CD4-positive, alpha-beta T cell treated with Interleukin-6 for 4 hours (primary cell): ENCODE data around the gene MET.
"Not testable (repeated sequence)": the region's sequence is repeated elsewhere in the genome, so short reads cannot be mapped to it uniquely, and the experiment has no call there.

Experiments used
- DNase-seq: peaks from one replicate; pipeline ENCODE4 v3.0.0-alpha.2; 2020; ENCODE audit warnings: mixed read lengths

Gene MET

DNA sequence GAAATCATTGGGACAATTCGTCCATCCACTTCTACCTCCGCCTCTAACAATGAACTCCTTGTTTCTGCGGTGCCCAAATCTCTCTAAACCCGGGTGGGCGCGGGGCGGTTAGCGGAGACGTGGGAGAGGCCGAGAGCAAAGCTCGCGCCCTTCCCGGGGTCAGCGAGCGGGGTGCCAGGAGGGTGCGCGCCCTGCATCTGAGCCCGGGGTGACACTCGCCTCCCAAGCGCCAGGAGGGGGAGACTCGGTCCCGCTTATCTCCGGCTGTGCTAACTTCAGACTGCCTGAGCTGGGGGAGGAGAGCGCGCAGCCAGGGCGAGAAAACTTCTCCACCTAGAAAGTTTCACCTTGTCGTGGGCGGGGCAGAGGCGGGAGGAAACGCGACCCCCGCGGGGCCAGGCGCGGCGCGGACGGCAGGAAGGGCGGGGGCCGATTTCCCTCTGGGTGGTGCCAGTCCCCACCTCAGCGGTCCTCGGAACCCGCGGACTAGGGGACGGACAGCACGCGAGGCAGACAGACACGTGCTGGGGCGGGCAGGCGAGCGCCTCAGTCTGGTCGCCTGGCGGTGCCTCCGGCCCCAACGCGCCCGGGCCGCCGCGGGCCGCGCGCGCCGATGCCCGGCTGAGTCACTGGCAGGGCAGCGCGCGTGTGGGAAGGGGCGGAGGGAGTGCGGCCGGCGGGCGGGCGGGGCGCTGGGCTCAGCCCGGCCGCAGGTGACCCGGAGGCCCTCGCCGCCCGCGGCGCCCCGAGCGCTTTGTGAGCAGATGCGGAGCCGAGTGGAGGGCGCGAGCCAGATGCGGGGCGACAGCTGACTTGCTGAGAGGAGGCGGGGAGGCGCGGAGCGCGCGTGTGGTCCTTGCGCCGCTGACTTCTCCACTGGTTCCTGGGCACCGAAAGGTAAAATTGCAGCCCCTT is at the start of gene MET:
TSS of gene MET (plus strand) at position 516 of the 915 bp plus-strand sequence. CDS start 26,889 bp downstream, outside the sequence.
- no peak for DNase-seq

DNA sequence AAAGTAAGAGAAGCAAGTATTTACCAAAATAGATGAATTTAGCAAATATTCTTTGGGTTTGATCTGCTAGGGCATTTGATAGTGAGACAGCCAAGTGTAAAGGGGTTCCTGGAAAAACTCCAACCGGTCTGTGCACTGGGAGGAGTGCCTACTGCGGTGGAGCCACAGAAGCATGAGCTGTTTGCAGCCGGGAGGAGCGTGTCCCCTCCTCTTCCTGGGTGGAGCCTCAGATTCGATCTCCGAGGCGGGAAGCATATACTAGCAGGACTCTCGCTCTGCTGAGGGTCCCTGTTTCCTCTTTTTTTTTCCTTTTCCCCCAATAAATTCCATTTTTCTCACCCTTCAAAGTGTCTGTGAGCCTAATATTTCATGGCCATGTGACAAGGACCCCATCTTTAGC is 45.1 kb upstream of the MET start:
- no peak for DNase-seq

DNA sequence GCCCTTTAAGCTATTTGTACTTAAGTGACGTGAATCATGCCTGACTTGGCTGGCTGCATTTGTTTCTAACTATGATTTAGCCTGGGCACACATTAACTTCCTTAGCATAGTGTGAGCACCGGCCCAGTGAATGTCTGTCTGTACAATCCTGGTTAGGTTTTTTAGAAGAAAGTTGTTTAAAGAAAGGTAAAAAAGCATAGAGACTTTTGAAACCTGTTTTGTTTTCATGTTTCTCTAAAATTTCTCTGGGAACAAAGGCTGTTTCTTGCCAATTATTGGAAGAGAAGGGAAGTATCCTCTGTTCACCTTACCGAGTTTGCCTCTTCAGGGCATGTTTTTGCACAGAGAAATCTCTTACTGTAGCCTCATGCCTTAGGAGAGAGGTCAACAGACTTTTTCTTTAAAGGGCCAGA is 42.9 kb upstream of the MET start:
- no peak for DNase-seq

DNA sequence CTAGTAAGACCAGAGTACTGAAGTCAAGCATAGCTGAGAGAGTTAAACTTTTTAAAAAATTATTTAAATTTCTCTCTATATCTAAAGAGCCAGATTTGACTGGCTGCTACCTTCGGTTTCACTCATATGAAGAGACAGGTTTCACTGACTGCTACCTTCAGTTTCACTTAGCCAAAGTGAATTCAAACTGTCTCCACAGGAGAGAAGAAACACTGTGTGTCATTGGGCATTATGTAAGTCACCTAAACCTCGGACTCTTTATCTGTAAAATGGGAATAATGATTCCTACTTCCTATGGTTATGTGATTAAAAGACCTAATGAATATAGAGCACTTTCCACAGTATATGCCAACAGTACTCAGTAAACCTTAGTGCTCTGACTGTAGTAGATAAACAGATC is 41.6 kb upstream of the MET start:
- DNase-seq, result no peak

DNA sequence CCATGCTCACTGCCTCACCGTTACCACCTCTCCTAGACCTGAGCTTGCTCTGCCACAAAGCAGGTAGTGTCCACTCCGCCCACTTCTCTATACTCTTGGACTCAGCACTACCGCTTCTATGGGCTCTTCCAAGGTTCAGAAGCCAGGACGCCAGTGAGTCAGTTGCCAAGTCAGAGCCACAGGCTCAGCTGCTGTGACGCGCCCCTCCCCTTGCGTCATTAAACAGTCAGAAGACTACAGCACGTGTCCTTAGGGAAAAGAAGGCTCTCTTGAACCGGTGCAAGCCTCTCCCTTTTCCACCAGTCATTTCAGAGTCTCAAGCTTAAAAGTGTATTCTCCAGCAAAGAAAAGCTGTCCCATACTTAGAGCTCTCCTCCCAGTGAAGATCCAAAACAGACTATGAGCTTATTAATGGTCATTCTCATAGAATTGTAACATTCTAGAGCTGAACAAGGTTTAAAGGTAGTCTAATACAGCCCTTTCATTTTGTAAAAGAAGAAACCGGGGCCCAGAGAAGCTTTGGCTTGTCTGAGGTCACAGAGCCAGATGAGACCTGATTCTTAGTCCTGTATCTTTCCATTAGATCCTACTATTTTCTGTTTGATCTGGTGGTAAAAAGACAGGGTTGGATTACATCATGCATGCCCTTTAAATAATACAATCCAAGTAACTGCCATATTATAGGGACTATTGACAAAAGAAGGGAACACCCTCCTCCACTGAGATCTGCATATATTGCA is 40.9 kb upstream of the MET start:
- DNase-seq, result no peak

DNA sequence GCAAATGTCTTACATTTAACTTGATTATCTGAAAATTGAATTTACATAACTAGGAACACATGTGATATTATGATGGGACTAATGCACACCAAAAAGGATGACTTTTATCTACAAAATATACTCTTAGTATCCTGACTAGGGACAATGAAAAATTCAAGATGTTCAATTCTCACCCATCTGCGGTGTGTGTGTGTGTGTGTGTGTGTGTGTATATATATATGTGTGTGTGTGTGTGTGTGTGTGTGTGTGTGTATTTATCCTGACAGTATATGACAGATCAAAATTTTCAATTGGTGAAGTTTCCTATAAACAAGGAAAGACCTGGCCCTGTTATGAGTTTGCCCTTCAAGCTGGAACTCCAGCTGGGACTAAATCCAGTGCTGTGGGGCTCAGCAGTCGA is 40.3 kb upstream of the MET start:
- no peak for DNase-seq

DNA sequence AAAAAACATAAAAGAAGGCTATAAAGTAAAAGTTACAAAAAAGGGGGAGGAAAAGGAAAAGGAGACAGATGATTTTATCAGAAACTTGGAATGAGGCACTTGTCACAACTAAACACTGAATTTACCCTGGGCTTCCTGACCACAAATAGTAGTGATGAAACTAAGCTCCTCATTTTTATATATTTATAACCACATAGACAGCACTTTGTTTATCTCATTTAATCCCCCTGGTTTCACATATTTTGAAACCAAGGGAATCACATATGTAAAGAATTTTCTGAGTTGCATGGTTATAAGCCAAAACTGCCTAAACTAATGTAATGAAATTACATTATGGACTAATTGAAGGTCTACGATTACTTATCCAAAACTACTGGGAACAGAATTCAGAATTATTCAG is 39.6 kb upstream of the MET start:
- no peak for DNase-seq

DNA sequence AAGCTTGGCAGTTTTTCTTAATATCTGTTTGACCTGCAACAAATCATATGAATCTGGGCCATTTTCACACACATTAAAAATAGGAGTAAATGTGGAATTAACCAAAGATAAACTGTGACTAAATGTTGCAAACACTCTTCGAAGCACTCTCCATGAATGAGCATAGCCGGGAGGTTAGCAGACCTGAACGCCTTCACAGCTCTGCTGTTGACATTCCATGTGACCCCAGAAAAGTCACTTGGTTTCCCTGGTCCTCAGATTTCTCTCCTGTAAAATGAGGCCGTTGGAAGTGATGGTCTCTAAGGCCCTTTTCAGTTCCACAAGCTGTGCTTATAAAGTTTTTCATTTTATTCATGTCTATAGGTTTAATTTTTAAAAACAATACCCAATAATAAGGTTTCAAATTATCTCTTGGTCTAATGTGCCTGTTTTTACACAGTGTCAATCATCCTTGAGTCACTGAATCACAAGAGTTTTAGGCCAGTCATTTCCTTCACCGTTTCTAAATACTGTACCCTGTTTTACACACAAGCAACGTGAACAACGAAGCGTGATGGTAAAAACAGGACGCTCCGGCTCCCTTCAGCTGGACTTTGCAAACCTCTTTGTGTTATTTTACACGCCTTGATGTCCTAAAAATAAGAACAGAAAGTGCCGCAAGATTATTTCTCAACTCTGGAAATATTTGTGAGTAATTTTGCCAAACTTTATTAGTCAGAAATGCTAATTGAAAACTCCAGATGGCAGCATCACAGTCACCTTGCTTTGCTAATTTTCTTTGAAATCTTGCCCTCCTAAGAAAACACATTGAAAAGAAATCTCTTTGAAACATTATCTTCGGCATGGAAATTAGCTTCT is 38.6 kb upstream of the MET start:
- DNase-seq, result no peak

DNA sequence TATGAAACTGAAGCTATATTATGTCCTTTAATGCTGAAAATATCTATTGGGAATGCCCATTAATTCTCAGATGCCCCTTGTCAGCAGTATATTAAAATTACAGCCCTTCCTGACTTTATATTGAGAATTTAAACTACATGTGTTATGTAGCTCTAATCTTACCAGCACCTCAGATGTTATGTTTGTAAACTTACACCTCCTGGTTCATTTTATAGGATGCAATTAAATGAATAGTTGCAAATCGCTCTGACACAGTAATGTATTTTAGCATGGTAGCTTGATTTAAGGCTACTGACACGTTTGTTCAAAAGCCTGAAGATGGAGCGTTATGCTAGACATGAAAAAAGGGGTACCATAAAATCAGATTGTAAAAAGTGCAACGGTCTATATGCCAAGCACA is 35.0 kb upstream of the MET start:
- no peak for DNase-seq

DNA sequence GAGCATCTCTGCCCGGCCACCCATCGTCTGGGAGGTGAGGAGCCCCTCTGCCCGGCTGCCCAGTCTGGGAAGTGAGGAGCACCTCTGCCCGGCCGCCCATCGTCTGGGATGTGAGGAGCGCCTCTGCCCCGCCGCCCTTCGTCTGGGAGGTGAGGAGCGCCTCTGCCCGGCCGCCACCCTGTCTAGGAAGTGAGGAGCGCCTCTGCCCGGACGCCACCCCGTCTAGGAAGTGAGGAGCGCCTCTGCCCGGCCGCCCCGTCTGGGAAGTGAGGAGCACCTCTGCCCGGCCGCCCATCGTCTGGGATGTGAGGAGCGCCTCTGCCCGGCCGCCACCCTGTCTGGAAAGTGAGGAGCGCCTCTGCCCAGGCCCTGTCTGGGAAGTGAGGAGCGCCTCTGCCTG is 33.4 kb upstream of the MET start:
- not testable (repeated sequence) for DNase-seq

DNA sequence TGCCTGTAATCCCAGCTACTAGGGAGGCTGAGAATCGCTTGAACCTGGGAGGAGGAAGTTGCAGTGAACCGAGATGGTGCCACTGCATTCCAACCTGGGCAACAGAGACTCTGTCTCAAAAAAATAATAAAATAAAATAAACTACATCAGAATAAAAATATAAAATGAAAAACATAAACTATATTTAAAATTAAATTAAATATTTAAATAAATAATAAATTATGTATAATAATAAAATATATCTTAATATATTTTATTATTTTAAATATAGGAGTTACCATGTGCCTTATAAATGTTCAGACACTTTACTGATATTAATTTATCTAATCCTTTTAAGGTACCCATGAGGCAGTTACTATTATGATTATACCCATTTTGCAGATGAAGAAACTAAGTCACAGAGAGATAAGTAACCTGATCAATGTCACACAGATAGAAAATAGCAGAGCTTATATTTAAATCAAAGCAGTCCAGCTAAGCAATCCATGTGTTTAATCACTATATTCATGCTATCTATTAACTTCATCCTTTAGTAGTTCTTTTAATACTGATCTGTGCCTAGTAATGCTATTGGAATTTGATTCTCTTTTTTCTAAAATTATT is 30.3 kb upstream of the MET start:
- no peak for DNase-seq

DNA sequence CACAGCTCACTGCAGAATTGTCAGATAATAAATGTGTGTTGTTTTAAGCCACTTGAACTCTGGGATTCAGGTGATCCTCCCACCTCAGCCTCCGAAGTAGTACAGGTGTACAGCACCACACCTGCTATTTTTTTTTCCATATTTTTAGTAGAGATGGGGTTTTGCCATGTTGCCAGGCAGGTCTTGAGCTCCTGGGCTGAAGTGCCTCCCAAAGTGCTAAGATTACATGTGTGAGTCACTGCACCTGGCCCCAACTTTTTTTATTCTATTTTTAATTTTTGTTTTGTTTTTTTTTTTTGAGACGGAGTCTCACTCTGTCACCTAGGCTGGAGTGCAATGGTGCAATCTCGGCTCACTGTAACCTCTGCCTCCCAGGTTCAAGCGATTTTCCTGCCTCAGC is 28.8 kb upstream of the MET start:
- DNase-seq, result not testable (repeated sequence)

DNA sequence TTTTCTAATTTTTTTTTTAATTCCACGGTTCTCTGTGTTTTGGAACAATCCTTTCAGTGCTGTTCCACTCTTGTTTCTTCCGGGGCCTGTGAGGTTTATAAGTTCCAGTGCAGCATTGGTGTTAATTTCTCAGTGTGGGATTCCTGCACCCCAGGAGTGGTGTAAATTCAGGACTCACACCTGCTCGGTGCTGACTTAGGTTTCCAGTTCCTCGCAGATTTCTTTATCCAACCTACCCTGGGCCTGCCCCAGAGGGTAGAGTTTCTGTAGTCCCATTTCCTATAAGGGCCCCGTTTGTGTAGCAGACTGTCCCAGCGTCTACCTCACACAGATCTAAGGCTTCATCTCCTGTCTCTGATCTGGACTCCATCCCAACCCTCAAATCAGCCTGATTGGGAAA is 27.4 kb upstream of the MET start:
- DNase-seq, result no peak

DNA sequence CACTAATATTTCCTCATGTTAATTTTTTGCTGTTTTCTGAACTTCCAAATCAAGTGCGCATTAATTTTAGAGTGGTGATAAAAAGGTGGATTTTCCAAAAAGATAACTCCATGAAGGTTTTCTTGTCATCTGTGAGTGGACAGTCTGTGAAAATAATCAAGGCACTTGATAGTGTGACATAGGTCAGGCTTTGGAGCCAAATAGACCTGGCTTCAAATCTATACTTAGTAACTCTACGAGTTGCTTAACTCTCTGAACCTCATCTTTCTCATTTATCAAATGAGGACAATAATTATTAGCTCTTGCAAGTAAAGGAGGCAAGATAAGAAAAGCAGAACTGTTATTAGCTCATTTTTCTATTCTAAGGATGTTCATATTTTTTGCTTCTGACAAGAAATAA is 24.7 kb upstream of the MET start:
- DNase-seq, result no peak

DNA sequence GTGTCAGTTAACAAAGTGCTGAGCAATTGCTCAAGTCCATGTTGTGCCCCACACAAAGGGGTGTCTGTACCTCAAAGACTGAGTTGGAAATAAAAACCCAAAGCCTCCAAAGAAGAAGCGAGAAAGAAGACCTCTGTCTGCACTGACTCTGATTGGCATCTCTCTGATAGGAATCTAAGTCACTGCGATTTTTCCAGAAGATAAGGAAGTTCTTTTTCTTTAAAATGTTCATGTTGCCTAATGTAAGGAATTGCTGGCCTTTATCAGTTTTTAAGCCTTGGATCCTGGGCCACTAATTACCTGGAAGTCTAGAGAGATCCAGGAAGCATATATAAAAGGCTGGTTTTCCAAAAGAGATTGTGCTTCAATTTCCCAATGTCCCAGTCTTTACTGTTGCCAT is 24.1 kb upstream of the MET start:
- no peak for DNase-seq

DNA sequence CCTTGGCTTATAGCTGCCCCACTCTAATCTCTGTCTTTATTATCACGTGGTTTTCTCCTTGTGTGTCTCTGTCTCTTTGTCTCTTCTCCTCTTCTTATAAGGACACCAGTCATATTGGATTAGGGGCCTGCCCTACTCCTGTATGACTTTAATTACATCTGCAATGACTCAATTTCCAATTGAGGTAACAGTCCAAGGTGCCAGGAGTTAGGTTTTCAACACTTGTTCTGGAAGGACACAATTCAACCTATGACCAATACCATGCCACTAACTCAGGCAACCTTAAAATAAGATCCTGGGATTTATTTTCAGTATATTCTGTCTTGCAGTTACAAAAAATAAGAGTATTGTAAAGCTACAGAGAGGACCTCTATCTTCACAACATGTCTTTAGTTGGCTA is 21.6 kb upstream of the MET start:
- no peak for DNase-seq

DNA sequence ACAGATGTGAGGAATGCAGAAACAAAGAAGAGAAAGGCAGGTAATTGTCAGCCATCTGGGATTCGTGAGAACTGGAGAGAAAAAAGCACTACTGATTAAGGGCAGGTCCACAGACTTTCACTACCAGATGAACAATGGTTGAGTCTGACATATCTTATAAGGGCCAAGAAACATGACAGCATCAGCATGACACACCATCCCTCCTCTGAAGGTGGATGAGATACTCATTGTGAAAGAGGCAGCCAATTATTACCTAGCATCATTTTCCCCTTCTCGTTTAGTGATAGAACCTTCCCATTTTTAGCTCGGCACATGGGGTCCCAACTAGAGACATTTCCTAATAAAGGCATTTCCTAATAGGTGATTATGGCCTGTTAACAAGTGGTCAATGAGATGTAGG is 19.2 kb upstream of the MET start:
- no peak for DNase-seq

DNA sequence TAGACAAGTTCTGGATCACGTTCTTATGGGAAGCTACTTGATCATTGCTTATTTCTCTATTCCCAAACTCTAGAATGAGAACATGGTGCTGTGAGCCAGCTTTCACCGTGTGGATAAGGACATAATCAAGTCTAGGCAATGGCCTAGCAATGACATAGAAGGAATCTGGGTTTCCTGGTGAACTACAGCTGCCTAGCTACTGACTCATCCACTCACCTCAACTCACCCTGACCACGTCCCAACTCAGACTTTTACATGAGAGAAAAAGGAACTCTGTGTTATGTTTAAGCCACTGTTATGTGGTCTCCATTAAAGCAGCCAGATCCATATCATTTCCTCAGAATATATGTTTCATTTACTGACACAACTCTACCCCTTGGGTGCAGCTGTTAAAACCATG is 18.8 kb upstream of the MET start:
- DNase-seq, result no peak

DNA sequence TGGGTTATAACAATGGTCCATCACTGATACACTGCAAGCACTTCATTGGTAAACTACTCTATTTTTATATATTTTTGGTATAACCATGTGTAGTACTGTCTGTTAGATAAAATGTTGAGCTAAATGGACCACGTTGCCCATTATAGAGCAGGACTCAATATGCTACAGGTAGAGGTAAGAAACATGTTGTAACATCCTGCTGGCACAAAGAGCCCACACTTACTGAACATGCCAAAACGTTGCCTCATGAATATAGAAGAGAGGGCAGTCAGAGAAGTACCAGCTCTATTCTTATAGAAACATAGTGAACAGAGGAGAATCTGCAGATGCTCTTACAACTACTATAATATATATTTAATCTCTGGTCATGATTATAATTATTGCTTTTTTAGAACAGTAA is 18.4 kb upstream of the MET start:
- DNase-seq, result no peak

DNA sequence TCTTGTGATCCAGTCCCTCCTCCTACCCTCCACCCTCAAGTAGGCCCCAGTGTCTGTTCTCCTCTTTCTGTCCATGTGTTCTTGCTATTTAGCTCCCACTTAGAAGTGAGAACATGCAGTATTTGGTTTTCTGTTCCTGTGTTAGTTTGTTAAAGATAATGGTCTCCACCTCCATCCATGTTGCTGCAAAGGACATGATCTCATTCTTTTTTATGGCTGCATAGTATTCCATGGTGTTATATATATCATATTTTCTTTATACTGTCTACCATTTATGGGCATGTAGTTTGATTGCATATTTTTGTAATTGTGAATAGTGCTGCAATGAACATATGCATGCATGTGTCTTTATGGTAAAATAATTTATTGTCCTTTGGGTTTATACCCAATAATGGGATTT is 12.7 kb upstream of the MET start:
- DNase-seq, result not testable (repeated sequence)

DNA sequence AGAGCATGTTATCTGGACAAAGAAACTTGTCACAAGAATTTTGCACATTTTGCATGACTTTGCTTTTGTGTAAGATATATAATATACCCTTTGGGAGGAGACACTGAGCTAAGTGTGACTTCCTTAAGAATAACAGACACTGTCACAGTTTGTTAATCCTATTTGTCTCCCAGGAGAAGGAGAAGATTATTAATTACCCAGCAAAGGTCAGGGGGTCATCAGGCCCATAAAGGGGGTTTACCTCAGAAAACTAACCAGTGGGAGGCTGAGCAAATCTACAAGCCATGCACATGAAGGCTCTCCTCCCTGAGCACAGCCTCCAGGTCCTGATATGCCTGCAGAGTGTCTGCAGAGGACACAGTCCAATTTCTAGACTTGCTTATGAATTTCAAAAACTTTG is 10.1 kb upstream of the MET start:
- DNase-seq, result no peak

DNA sequence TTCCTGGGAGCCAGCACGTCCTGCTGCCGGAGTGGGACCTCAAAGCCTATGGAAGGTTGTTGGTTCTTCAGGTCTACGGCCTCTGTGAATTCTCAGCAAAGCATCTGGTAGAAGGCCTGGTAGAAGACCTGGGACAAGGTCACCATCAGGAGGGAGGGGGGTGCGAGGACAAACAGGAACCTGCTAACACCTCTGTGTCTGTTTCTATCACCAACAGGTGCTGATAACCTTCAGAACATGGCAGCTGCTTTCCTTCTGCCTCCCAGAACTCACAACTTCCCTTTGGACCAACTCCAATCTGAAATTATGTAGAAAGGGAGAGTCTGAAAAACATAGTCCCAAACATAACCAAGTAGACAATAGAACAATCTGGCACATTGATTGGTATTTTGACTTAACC is 8.3 kb upstream of the MET start:
- DNase-seq, result no peak
